GM23248 (cell line): ENCODE data around the gene CCR1. TPM values are rescaled to one million over a fixed set of nuclear protein-coding genes. Genes with fewer than 3 reads are reported as not detected.

Experiments
- DNase-seq: peaks from one replicate; pipeline ENCODE4 v3.0.0-alpha.2; 2015
- H2AFZ ChIP-seq: fragments of 200-600 bp; sonication (generic); 2 replicates; pipeline ENCODE4 v1.6.1; 2016; ENCODE audit warnings: antibody characterized with exemption
- H3F3A ChIP-seq: fragments of 200-600 bp; sonication (generic); 2 replicates; pipeline ENCODE4 v1.6.1; 2016; ENCODE audit warnings: mild to moderate bottlenecking, antibody characterized with exemption, mixed run types; ENCODE audit not compliant: insufficient read depth
- H3K27ac ChIP-seq: fragments of 200-600 bp; sonication (generic); 2 replicates; pipeline ENCODE4 v1.5.1; 2016; ENCODE audit warnings: mild to moderate bottlenecking
- H3K27me3 ChIP-seq: fragments of 200-600 bp; sonication (generic); replicated peaks from 2 replicates; pipeline ENCODE4 v1.6.1; 2016; ENCODE audit warnings: mild to moderate bottlenecking; ENCODE audit not compliant: insufficient read depth
- H3K36me3 ChIP-seq: fragments of 200-600 bp; sonication (generic); 2 replicates; pipeline ENCODE4 v1.6.1; 2016; ENCODE audit warnings: low read depth, mild to moderate bottlenecking
- H3K4me1 ChIP-seq: fragments of 200-600 bp; sonication (generic); 2 replicates; pipeline ENCODE4 v1.6.1; 2016; ENCODE audit warnings: mild to moderate bottlenecking; ENCODE audit not compliant: insufficient read depth
- H3K4me2 ChIP-seq: fragments of 200-600 bp; sonication (generic); one replicate; pipeline ENCODE4 v1.6.1; 2016; ENCODE audit warnings: mild to moderate bottlenecking; ENCODE audit not compliant: unreplicated experiment
- H3K4me3 ChIP-seq: fragments of 200-600 bp; sonication (generic); 2 replicates; pipeline ENCODE4 v1.5.1; 2016; ENCODE audit warnings: mild to moderate bottlenecking
- H3K79me2 ChIP-seq: fragments of 200-600 bp; sonication (generic); 2 replicates; pipeline ENCODE4 v1.6.1; 2016; ENCODE audit warnings: mild to moderate bottlenecking; ENCODE audit not compliant: insufficient read depth
- H3K9ac ChIP-seq: fragments of 200-600 bp; sonication (generic); 2 replicates; pipeline ENCODE4 v1.6.1; 2016; ENCODE audit warnings: mild to moderate bottlenecking
- H3K9me2 ChIP-seq: fragments of 200-600 bp; sonication (generic); 2 replicates; pipeline ENCODE4 v1.6.1; 2016; ENCODE audit warnings: mixed run types, mild to moderate bottlenecking, moderate library complexity; ENCODE audit not compliant: insufficient read depth
- H3K9me3 ChIP-seq: fragments of 200-600 bp; sonication (generic); one replicate; pipeline ENCODE4 v1.6.1; 2017; ENCODE audit warnings: low read depth
- H4K20me1 ChIP-seq: fragments of 200-600 bp; sonication (generic); 2 replicates; pipeline ENCODE4 v1.6.0; 2016; ENCODE audit not compliant: insufficient read depth
- EZH2 ChIP-seq: fragments of 200-600 bp; sonication (generic); IDR thresholded peaks from 2 replicates; pipeline ENCODE4 v1.6.1; 2018; ENCODE audit warnings: antibody characterized with exemption, mild to moderate bottlenecking; ENCODE audit not compliant: insufficient read depth, poor library complexity, severe bottlenecking
- EZH2phosphoT487 ChIP-seq: fragments of 200-600 bp; sonication (generic); IDR thresholded peaks from 2 replicates; pipeline ENCODE4 v1.6.1; 2018; ENCODE audit warnings: antibody characterized with exemption, moderate library complexity, mild to moderate bottlenecking, low read depth; ENCODE audit not compliant: insufficient read depth
- WGBS, 2 experiments: methylation state at CpG; one replicate each; pipeline ENCODE4 v1.1.6; 2015 to 2017; ENCODE audit warnings: low lambda C conversion rate in 2 of 2, low coverage in 1 of 2; ENCODE audit errors: missing lambda C conversion rate in 2 of 2; 5-methylcytosine and 5-hydroxymethylcytosine counted together
- in situ Hi-C: fragments of 300-500 bp; cut with MboI; formaldehyde crosslinking; loops from 2 replicates; pipeline ENCODE4 v1.15.0; 2020
- polyA plus RNA-seq: library from polyadenylated mRNA; unstranded; fragments of >200 nt; fragmentation: Nextera tagmentation; extraction: Ambion mirVana; gene quantifications from 2 replicates; pipeline ENCODE4 v1.2.1, GENCODE V29; 2016
- total RNA-seq: library from RNA; depleted of rRNA; stranded (reverse); fragments of >200 nt; shearing (Covaris generic); gene quantifications from 2 replicates; pipeline ENCODE4 v1.2.3, GENCODE V29; 2014; rRNA removed

The CCR1 gene
- total and polyA plus RNA-seq, 2 experiments from 2014 or later, result not detected

DNA sequence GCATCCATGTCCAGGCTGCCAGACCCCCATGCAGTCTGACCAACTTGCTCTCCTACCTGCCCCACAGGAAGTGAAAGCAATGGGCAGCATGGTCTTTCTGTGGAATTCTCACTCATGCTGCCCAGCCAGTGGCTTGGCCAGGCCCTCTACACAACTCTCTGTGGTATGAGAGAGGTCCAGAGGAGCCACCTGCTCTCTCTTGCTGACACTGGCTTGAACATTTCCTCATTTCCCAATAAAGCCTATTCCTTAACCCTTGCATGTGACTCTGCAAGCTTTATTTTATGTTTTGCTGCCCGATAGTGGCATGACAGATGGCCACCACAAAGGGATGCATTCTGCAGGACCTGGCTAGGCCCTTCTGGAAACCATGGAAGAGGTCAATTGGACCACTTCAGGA, 53.8 kb downstream of the CCR1 start:
- Histone ChIP-seq H3K27me3 (no peaks in the 10 kb centered on the region), H3K9me3 (no peaks in the 10 kb centered on the region), H3K27ac (no peak overlapping the region), H3K79me2 (no peaks in the 10 kb centered on the region), H3K9ac (no peak overlapping the region), H2AFZ (no peak overlapping the region), H4K20me1 (no peaks in the 10 kb centered on the region), H3F3A (no peaks in the 10 kb centered on the region), H3K4me2 (no peak overlapping the region), H3K4me1 (no peaks in the 10 kb centered on the region), H3K9me2 (no peaks in the 10 kb centered on the region), H3K4me3 (no peak overlapping the region), H3K36me3 (no peaks in the 10 kb centered on the region)
- WGBS, 2 experiments, result 85 to 87% methylated on average over 1 of the region's 1 CpG
- in situ Hi-C loops, result no loop called here
- TF ChIP-seq EZH2 (no peak), EZH2phosphoT487 (no peak)
- no peak for DNase-seq

Other genes with a start within 250 kb of the CCR1 start
- 12.8 and 13.4 TPM in 2 replicates for gene FYCO1, start 212.5 kb downstream of the CCR1 start, total RNA-seq
- 6.2 and 6.3 TPM in 2 replicates for gene FYCO1, start 212.5 kb downstream of the CCR1 start, polyA plus RNA-seq
- not detected in 2 replicates for gene XCR1, start 180.8 kb downstream of the CCR1 start, total RNA-seq
- gene XCR1, start 180.8 kb downstream of the CCR1 start, polyA plus RNA-seq, result not detected in 2 replicates
- gene CCR3, start 34.1 kb upstream of the CCR1 start, total RNA-seq, result not detected in 2 replicates
- gene CCR3, start 34.1 kb upstream of the CCR1 start, polyA plus RNA-seq, result not detected in 2 replicates
- not detected in 2 replicates for gene CCR2, start 145.8 kb upstream of the CCR1 start, total RNA-seq
- not detected in 2 replicates for gene CCR2, start 145.8 kb upstream of the CCR1 start, polyA plus RNA-seq
- not detected in 2 replicates for gene CCR5, start 162.6 kb upstream of the CCR1 start, total RNA-seq
- not detected in 2 replicates for gene CCR5, start 162.6 kb upstream of the CCR1 start, polyA plus RNA-seq
- gene CCRL2, start 198.9 kb upstream of the CCR1 start, total RNA-seq, result not detected in 2 replicates
- not detected in 2 replicates for gene CCRL2, start 198.9 kb upstream of the CCR1 start, polyA plus RNA-seq